A673 (cell line): Measurements from ENCODE around the gene CCDC87. TPM values are rescaled to one million over a fixed set of nuclear protein-coding genes. Genes with fewer than 3 reads are reported as not detected.

Experiments used
- BruUV-seq: library from RNA; stranded (reverse); fragments of 400-500 nt; replicated peaks from 2 replicates; lab custom pipeline; 2021; lab: Mats Ljungman, UMichigan
- CTCF ChIA-PET: fragments of 300-600 bp; sonication (Branson Sonifier 250); formaldehyde crosslinking; loops from one replicate; lab custom pipeline; 2022; ENCODE audit warnings: antibody characterized with exemption; lab: Charles Lee
- POLR2A ChIA-PET: fragments of 300-600 bp; sonication (Branson Sonifier 250); formaldehyde crosslinking; loops from one replicate; lab custom pipeline; 2022; ENCODE audit warnings: antibody characterized with exemption; ENCODE audit not compliant: low non-redundant PET; lab: Charles Lee
- DNase-seq: peaks from one replicate; pipeline ENCODE4 v3.0.0-alpha.2; 2015; ENCODE audit warnings: low spot score
- H3K27ac ChIP-seq: fragments of 200-600 bp; sonication (generic); 2 replicates; pipeline ENCODE4 v1.5.1; 2016; ENCODE audit warnings: mixed run types, low read depth, mild to moderate bottlenecking, mixed read lengths, antibody characterized with exemption, low read length; ENCODE audit not compliant: poor library complexity, severe bottlenecking
- H3K27me3 ChIP-seq: fragments of 200-600 bp; sonication (generic); replicated peaks from 2 replicates; pipeline ENCODE4 v1.6.1; 2017; ENCODE audit warnings: mixed run types, low read depth, mild to moderate bottlenecking, mixed read lengths, antibody characterized with exemption, low read length; ENCODE audit not compliant: insufficient read depth, poor library complexity
- H3K36me3 ChIP-seq: fragments of 200-600 bp; sonication (generic); 2 replicates; pipeline ENCODE4 v1.6.1; 2016; ENCODE audit warnings: mixed run types, mild to moderate bottlenecking, mixed read lengths, antibody characterized with exemption, low read length; ENCODE audit not compliant: insufficient read depth, poor library complexity, severe bottlenecking
- H3K4me1 ChIP-seq: fragments of 200-600 bp; sonication (generic); 2 replicates; pipeline ENCODE4 v1.6.1; 2017; ENCODE audit warnings: mixed run types, mild to moderate bottlenecking, mixed read lengths, antibody characterized with exemption, low read length; ENCODE audit not compliant: insufficient read depth, poor library complexity, severe bottlenecking
- H3K4me3 ChIP-seq: fragments of 200-600 bp; sonication (generic); 2 replicates; pipeline ENCODE4 v1.5.1; 2016; ENCODE audit warnings: low read depth, mixed run types, mild to moderate bottlenecking, mixed read lengths, low read length; ENCODE audit not compliant: poor library complexity, severe bottlenecking
- H3K9me3 ChIP-seq: fragments of 200-600 bp; sonication (generic); 2 replicates; pipeline ENCODE4 v1.6.1; 2016; ENCODE audit warnings: mixed run types, low read depth, mild to moderate bottlenecking, mixed read lengths, antibody characterized with exemption, low read length; ENCODE audit not compliant: poor library complexity, severe bottlenecking
- CTCF ChIP-seq: fragments of 300-800, 200-600 bp; sonication (generic); conservative IDR thresholded peaks from 2 replicates; pipeline ENCODE4 v1.5.1; 2017; ENCODE audit warnings: low read depth, mild to moderate bottlenecking, antibody characterized with exemption, low read length, moderate library complexity, mixed read lengths
- EZH2 ChIP-seq: fragments of 200-600 bp; sonication (generic); IDR thresholded peaks from 2 replicates; pipeline ENCODE4 v1.6.1; 2017; ENCODE audit warnings: borderline replicate concordance, low read depth, mild to moderate bottlenecking, mixed read lengths, antibody characterized with exemption, low read length; ENCODE audit not compliant: poor library complexity, severe bottlenecking
- intact Hi-C: fragments of 100-400 bp; cut with micrococcal nuclease; formaldehyde crosslinking; loops from one replicate; pipeline ENCODE4 v1.10.0; 2022; ENCODE audit not compliant: unreplicated experiment
- total RNA-seq: library from RNA; stranded (reverse); gene quantifications from 2 replicates; pipeline ENCODE4 v1.2.3, GENCODE V29; 2021

CCDC87 gene
- total RNA-seq, 1 experiment from 2014 or later = 0.90 TPM

GRCh38 chr11:66564984-66565383 is 27.9 kb downstream of the CCDC87 start:
- POLR2A ChIA-PET = no interaction called here
- CTCF ChIA-PET = no interaction called here
- BruUV-seq = no TSS peak

GRCh38 chr11:66564538-66564937 is 28.3 kb downstream of the CCDC87 start:
- Histone ChIP-seq H3K27ac (no peak overlapping the region), H3K9me3 (no peaks in the 10 kb centered on the region), H3K36me3 (no peaks in the 10 kb centered on the region), H3K27me3 (no peaks in the 10 kb centered on the region), H3K4me1 (peaks cover 5% of the 10 kb centered on the region), H3K4me3 (no peak overlapping the region)
- CTCF ChIA-PET = no interaction called here
- DNase-seq = no peak
- POLR2A ChIA-PET = no interaction called here
- BruUV-seq = no TSS peak
- intact Hi-C loops = no loop called here
- TF ChIP-seq CTCF (no peak), EZH2 (no peak)

More at GRCh38 chr11:66564984-66565383, 27.9 kb downstream of the CCDC87 start:
- H3K36me3 ChIP-seq = no peaks in the 10 kb centered on the region
- H3K27me3 ChIP-seq = no peaks in the 10 kb centered on the region
- intact Hi-C loops = no loop called here
- H3K9me3 ChIP-seq = no peaks in the 10 kb centered on the region
- TF ChIP-seq EZH2 (no peak), CTCF (no peak)
- no peak for DNase-seq
- H3K27ac ChIP-seq = no peak overlapping the region
- H3K4me1 ChIP-seq = peaks cover 5% of the 10 kb centered on the region
- H3K4me3 ChIP-seq = no peak overlapping the region

GRCh38 chr11:66563832-66564231 is 29.0 kb downstream of the CCDC87 start:
- Histone ChIP-seq H3K27ac (no peak overlapping the region), H3K27me3 (peaks cover 3% of the 10 kb centered on the region), H3K4me1 (peaks cover 5% of the 10 kb centered on the region), H3K4me3 (no peak overlapping the region), H3K9me3 (no peaks in the 10 kb centered on the region), H3K36me3 (no peaks in the 10 kb centered on the region)
- TF ChIP-seq EZH2 = no peak
- TF ChIP-seq CTCF = no peak
- intact Hi-C loops = no loop called here
- BruUV-seq = no TSS peak
- CTCF ChIA-PET = no interaction called here
- POLR2A ChIA-PET = no interaction called here
- DNase-seq = no peak
